GM12891 (cell line): ENCODE measurements around the gene C11orf16.

Experiments
- POLR2A ChIP-seq: IDR thresholded peaks from 2 replicates; pipeline ENCODE4 v1.6.1; 2011; ENCODE audit warnings: low read depth, low read length, control low read depth
- POLR2AphosphoS5 ChIP-seq: IDR thresholded peaks from 2 replicates; pipeline ENCODE4 v1.6.1; 2011; ENCODE audit warnings: low read depth, low read length, control low read depth
- POU2F2 ChIP-seq: IDR thresholded peaks from 2 replicates; pipeline ENCODE4 v1.6.1; 2011; ENCODE audit warnings: low read depth, mild to moderate bottlenecking, control low read depth, low read length, moderate library complexity

DNA sequence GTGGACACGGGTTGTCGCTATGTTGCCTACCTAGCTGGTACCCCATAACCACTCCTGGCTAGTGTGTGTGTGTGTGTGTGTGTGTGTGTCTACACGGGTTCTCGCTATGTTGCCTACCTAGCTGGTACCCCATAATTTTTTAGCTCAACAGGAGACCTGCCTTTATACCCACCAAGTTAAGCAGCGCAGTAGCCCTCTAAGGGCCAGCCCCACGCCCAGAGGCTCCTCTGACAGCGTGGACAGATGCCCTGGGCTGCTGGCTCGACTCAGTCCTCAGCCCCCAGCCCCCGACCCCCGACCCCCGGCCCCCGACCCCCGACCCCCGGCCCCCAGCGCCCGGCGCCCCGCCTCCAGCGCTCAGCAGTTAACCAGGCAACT is 22.1 kb downstream of the C11orf16 start:
- TF ChIP-seq POLR2A = no peak
- TF ChIP-seq POLR2AphosphoS5 = no peak
- TF ChIP-seq POU2F2 = no peak
